Heart left ventricle (tissue), 16 donors: Measurements from ENCODE around the gene ABLIM2. TPM values are rescaled to one million over a fixed set of nuclear protein-coding genes. Genes with fewer than 3 reads are reported as not detected.

Experiments used
- ATAC-seq, 4 donors: fragments of 200-7000 bp; cut with Tn5 transposase; one replicate each; pipeline ENCODE4 v1.9.1; 2020 to 2022; ENCODE audit warnings: moderate library complexity in 4 of 4, mild to moderate bottlenecking in 3 of 4, moderate number of reproducible peaks in 1 of 4
- DNase-seq, 5 donors: peaks; one replicate each; pipeline ENCODE4 v3.0.0-alpha.2; 2020
- H3K27ac ChIP-seq, 12 donors: fragments of 200-600 bp; sonication (generic) in 4 of 12; one replicate each; pipeline versions ENCODE4 v1.5.0 to v1.8.0; 2016 to 2022; ENCODE audit warnings: mild to moderate bottlenecking in 2 of 12
- H3K27me3 ChIP-seq, 9 donors: fragments of 200-600 bp; sonication (generic) in 2 of 9; one replicate each; pipeline versions ENCODE4 v1.5.1 to v1.8.0; 2016 to 2022; ENCODE audit warnings: mild to moderate bottlenecking in 3 of 9
- H3K36me3 ChIP-seq, 9 donors: fragments of 200-600 bp; sonication (generic) in 2 of 9; one replicate each; pipeline versions ENCODE4 v1.5.0 to v1.8.0; 2018 to 2022; ENCODE audit warnings: mild to moderate bottlenecking in 2 of 9
- H3K4me1 ChIP-seq, 12 donors: fragments of 200-600 bp; sonication (generic) in 4 of 12; one replicate each; pipeline versions ENCODE4 v1.5.0 to v1.8.0; 2016 to 2022; ENCODE audit warnings: mild to moderate bottlenecking in 3 of 12
- H3K4me3 ChIP-seq, 12 donors: fragments of 200-600 bp; sonication (generic) in 4 of 12; one replicate each; pipeline versions ENCODE4 v1.5.0 to v1.8.0; 2017 to 2022; ENCODE audit warnings: mild to moderate bottlenecking in 9 of 12, moderate library complexity in 4 of 12
- H3K9me3 ChIP-seq, 12 donors: fragments of 200-600 bp; sonication (generic) in 4 of 12; one replicate each; pipeline versions ENCODE4 v1.5.0 to v1.8.0; 2016 to 2022; ENCODE audit warnings: mild to moderate bottlenecking in 1 of 12
- CTCF ChIP-seq, 12 donors: fragments of 200-600 bp; sonication (generic) in 4 of 12; IDR thresholded peaks; one replicate each; pipeline versions ENCODE4 v1.5.0 to v1.8.0; 2018 to 2022; ENCODE audit warnings: antibody characterized with exemption in 12 of 12, mild to moderate bottlenecking in 5 of 12
- POLR2A ChIP-seq, 2 donors: fragments of 450-650 bp; IDR thresholded peaks; one replicate each; pipeline ENCODE4 v1.6.1; 2017; ENCODE audit warnings: antibody characterized with exemption in 2 of 2, mild to moderate bottlenecking in 2 of 2, moderate library complexity in 2 of 2
- WGBS, 4 donors: extraction: QIAGEN DNeasy Blood & Tissue Kit in 2 of 4; methylation state at CpG; one replicate each; pipeline versions ENCODE4 v1.1.5 to v1.1.7; 2013 to 2018; 5-methylcytosine and 5-hydroxymethylcytosine counted together
- intact Hi-C, 10 donors: fragments of 100-400 bp; cut with DNase I; formaldehyde crosslinking; loops; one replicate each; pipeline versions ENCODE4 v1.11.1 to v1.14.2; 2022
- polyA plus RNA-seq, 2 donors: library from polyadenylated mRNA; stranded (reverse); fragments of 200-250 nt; gene quantifications; one replicate each; pipeline ENCODE4 v1.2.3, GENCODE V29; 2013
- total RNA-seq, 9 donors: library from RNA; depleted of rRNA in 2 of 9; stranded (reverse); fragments of >200 nt in 2 of 9; fragmentation: NEBNext Ultra II Directional in 3 of 9; extraction: Animal tissue kit (Norgen Biotek cat#: 25700) in 3 of 9; gene quantifications; one replicate each; pipeline versions ENCODE4 v1.1.0 to v1.2.4, GENCODE V29; 2016 to 2023
- donor health status: ischemic (EF 13 %, LVEDD 7.1; RV severe dilation, severe dysfunction).
- donor health status: healthy with polysubstance abuse.
- donor health status: DM: no; HTN: yes; CAD: no.
- donor health status: DM: no; HTN: no; CAD: no.
- donor health status: ischemic (EF 25% LVEDD 6.9; RV normal size, moderate dysfunction).
- donor health status: ischemic (EF 25% LVEDD 5.7; RV mildly dilated, moderate dysfunction).
- donor health status: healthy.
- donor health status: DM: yes; HTN: yes; CAD: no.
- donor health status: ischemic (EF 35%, LVEDD 5.7; RV mildly dilated, moderate dysfunction).
- donor health status: nonischemic (EF 11% LVEDD 7.7; RV severe dilation, severe dysfunction).
- donor health status: DM: yes; HTN: yes; CAD: no.
- donor health status: PGD.
- donor health status: ischemic (EF 29% LVEDD 5.4; RV normal size, mild dysfunction).
- donor health status: nonischemic (EF 23%, LVEDD 6.1; RV moderate dilation, normal function).

ABLIM2 gene
- total and polyA plus RNA-seq, 11 donors: 11.1 to 27.9 (median 18.4) TPM

- H3K4me1 ChIP-seq: peaks cover 0 to 77% (median 54%) of the 10 kb centered on the region in 12 donors
- ATAC-seq (no peak), DNase-seq (peak in 1 of 5 donors; percentile 57)
- no peaks in the 10 kb centered on the region for H3K9me3 ChIP-seq
- no peak for TF ChIP-seq CTCF (IDR thresholded peaks at IDR 0.05)
- intact Hi-C loops: loop anchor here in 1 of 10 donors (10.0 kb wide), 1 partner anchor 393 kb away; no protein-coding TSS in a partner anchor
- no peak overlapping the region for H3K27ac ChIP-seq
- WGBS, 4 donors: 93 to 94% (median 94%) methylated on average over 9 to 13 of the region's 13 CpGs
- H3K36me3 ChIP-seq: no peaks in the 10 kb centered on the region
- no peaks in the 10 kb centered on the region for H3K27me3 ChIP-seq
- H3K4me3 ChIP-seq: no peak overlapping the region
These were observed 38.9 kb upstream of the ABLIM2 start for GRCh38 chr4:8197521-8197920.

GRCh38 chr4:8195841-8196458, 37.3 kb upstream of the ABLIM2 start:
- Histone ChIP-seq H3K4me3 (no peak overlapping the region), H3K36me3 (no peaks in the 10 kb centered on the region), H3K9me3 (no peaks in the 10 kb centered on the region), H3K27me3 (no peaks in the 10 kb centered on the region), H3K4me1 (peaks cover 4 to 77% (median 58%) of the 10 kb centered on the region in 12 donors), H3K27ac (peak overlapping the region in 1 of 12 donors; percentile 34)
- WGBS, 4 donors: 72 to 77% (median 75%) methylated on average over 19 to 20 of the region's 20 CpGs
- TF ChIP-seq CTCF (IDR thresholded peaks at IDR 0.05) (no peak), POLR2A (IDR thresholded peaks at IDR 0.05) (no peak)
- no peak for DNase-seq
- intact Hi-C loops: loop anchor here in 1 of 10 donors (10.0 kb wide), 1 partner anchor 391 kb away; no protein-coding TSS in a partner anchor
- ATAC-seq: no peak

DNA sequence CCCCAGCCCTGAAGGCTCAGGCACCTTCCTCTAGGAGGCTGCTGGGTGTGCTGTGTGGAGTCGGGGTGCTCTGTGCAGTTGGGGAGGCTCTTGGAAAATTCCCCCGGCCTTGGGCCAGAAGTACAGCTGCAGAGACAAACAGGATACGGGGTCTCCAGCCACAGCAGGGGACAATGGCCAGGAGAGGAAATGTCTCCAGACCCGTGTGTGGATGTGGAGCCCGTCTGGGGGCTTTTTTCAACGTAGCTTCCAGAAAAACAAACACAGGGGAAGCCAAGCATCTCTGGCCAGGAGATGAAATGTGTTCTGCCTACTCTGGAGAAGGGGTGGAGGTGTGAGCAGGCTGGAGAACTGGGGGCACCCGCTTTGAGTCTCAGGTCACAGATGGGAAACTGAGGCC, 36.8 kb upstream of the ABLIM2 start:
- H3K4me1 ChIP-seq: peaks cover 8 to 77% (median 59%) of the 10 kb centered on the region in 12 donors
- H3K4me3 ChIP-seq: no peak overlapping the region
- H3K9me3 ChIP-seq: no peaks in the 10 kb centered on the region
- ATAC-seq (no peak), DNase-seq (no peak)
- 52 to 60% (median 59%) methylated on average over 7 of the region's 7 CpGs for WGBS, 4 donors
- no peak for TF ChIP-seq POLR2A (IDR thresholded peaks at IDR 0.05)
- no peak for TF ChIP-seq CTCF (IDR thresholded peaks at IDR 0.05)
- intact Hi-C loops: loop anchor here in 1 of 10 donors (10.0 kb wide), 1 partner anchor 391 kb away; no protein-coding TSS in a partner anchor
- H3K36me3 ChIP-seq: no peaks in the 10 kb centered on the region
- no peak overlapping the region for H3K27ac ChIP-seq
- H3K27me3 ChIP-seq: no peaks in the 10 kb centered on the region

DNA sequence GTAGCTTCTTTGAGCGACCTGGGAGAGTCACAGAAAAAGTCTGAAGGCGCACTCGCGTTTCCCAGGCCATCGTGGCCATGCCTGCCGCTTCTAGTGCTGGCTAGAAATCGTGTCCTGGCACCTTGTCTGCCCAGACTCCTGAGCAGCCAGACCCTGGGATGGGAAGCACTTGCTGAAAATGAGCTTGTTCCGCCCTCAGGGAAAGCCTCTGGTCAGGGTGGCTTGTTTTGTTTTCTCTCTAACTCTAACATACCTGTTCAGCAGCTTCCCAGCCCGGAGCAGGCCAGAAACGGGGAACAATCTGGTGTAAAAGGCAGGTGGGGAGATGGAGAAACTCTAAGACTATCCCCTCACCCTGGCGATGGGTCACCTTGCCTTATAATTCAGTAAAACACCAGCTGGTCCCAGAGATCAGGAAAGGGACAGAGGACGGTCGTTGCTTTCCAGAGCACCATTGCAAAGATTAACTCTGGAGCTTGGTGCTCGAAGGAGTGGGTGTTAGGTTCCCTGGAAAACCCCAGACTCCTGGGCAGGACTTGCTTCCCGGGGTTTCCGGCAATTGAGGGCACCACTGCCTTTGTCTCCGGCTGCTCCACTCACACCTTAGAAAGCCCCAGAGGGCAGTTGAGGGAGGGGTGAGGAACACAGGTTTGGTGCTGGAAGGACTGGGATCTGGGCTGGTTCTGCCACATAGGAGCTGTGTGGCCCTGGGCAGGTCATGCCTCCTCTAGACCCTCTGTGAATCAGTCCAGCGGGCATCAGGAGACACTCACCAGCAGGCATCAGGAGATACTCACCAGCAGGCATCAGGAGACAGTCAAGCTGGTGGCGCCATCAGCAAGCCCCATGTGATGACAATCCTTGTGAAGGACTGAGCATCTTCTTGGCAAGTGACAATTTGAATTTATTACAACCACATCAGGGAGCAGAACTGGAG, 36.0 kb upstream of the ABLIM2 start:
- H3K4me1 ChIP-seq: peaks cover 8 to 77% (median 59%) of the 10 kb centered on the region in 12 donors

More for the DNA sequence above, 36.0 kb upstream of the ABLIM2 start:
- Histone ChIP-seq H3K9me3 (no peaks in the 10 kb centered on the region), H3K27ac (no peak overlapping the region), H3K4me3 (no peak overlapping the region), H3K36me3 (no peaks in the 10 kb centered on the region), H3K27me3 (no peaks in the 10 kb centered on the region)
- ATAC-seq (no peak), DNase-seq (no peak)
- TF ChIP-seq POLR2A (IDR thresholded peaks at IDR 0.05) (no peak), CTCF (IDR thresholded peaks at IDR 0.05) (no peak)
- WGBS, 4 donors: 72 to 82% (median 77%) methylated on average over 18 to 19 of the region's 19 CpGs
- intact Hi-C loops: loop anchor here in 1 of 10 donors (10.0 kb wide), 1 partner anchor 390 kb away; no protein-coding TSS in a partner anchor
